Suppressor macrophage (primary cell): ENCODE data around the gene NFATC2IP.

Source experiments
- DNase-seq, 4 experiments: peaks; one replicate each; pipeline ENCODE4 v3.0.0-alpha.2; 2020 to 2022

NFATC2IP gene

GRCh38 chr16:29000019-29000418, 49.3 kb downstream of the NFATC2IP start:
- DNase-seq, result no peak

- peak in 2 of 4 experiments; percentile 38 to 55 for DNase-seq
Measured at GRCh38 chr16:29004496-29005139, 53.9 kb downstream of the NFATC2IP start.

- peak; percentile 65 to 85 (median 71) for DNase-seq
Measured at GRCh38 chr16:29007730-29008593, 57.2 kb downstream of the NFATC2IP start.

- peak in 2 of 4 experiments; percentile 33 to 39 for DNase-seq
Measured at GRCh38 chr16:29009050-29009837, 58.5 kb downstream of the NFATC2IP start.

GRCh38 chr16:29009838-29010166, 59.1 kb downstream of the NFATC2IP start:
- DNase-seq, result no peak

- no peak for DNase-seq
Measured at GRCh38 chr16:29011112-29011511, 60.4 kb downstream of the NFATC2IP start.

GRCh38 chr16:29011851-29012250, 61.1 kb downstream of the NFATC2IP start:
- no peak for DNase-seq

GRCh38 chr16:29012913-29013553, 62.3 kb downstream of the NFATC2IP start:
- peak; percentile 23 to 57 (median 48) for DNase-seq

- DNase-seq, result peak in 3 of 4 experiments; percentile 37 to 48 (median 40)
Measured at GRCh38 chr16:29014561-29015069, 63.9 kb downstream of the NFATC2IP start.
